Spleen (tissue), 11 donors: Measurements from ENCODE around the gene CARD19. TPM values are rescaled to one million over a fixed set of nuclear protein-coding genes. Genes with fewer than 3 reads are reported as not detected.

Experiments
- DNase-seq: peaks from one replicate; pipeline ENCODE4 v3.0.0-alpha.2; 2020
- H3K27ac ChIP-seq, 8 donors: fragments of 200-600 bp; sonication (generic) in 7 of 8; 1 replicate in 4 of 8; 2 replicates in 4 of 8; pipeline versions ENCODE4 v1.5.0 to v1.8.0; 2016 to 2021; ENCODE audit warnings: inconsistent platforms in 4 of 8, mild to moderate bottlenecking in 4 of 8, moderate library complexity in 1 of 8
- H3K27me3 ChIP-seq, 7 donors: fragments of 200-600 bp; sonication (generic) in 6 of 7; replicated peaks in 1 of 7; 1 replicate in 4 of 7; 2 replicates in 3 of 7; pipeline versions ENCODE4 v1.5.0 to v1.8.0; 2016 to 2021; ENCODE audit warnings: inconsistent platforms in 3 of 7, mild to moderate bottlenecking in 1 of 7
- H3K36me3 ChIP-seq, 6 donors: fragments of 200-600 bp; sonication (generic) in 5 of 6; 1 replicate in 4 of 6; 2 replicates in 2 of 6; pipeline versions ENCODE4 v1.5.0 to v1.8.0; 2016 to 2021; ENCODE audit warnings: inconsistent platforms in 2 of 6
- H3K4me1 ChIP-seq, 6 donors: fragments of 200-600 bp; sonication (generic) in 5 of 6; 1 replicate in 3 of 6; 2 replicates in 3 of 6; pipeline versions ENCODE4 v1.5.0 to v1.8.0; 2016 to 2021; ENCODE audit warnings: inconsistent platforms in 3 of 6
- H3K4me3 ChIP-seq, 8 donors: fragments of 200-600 bp; sonication (generic) in 7 of 8; 1 replicate in 4 of 8; 2 replicates in 4 of 8; pipeline versions ENCODE4 v1.5.0 to v1.8.0; 2016 to 2021; ENCODE audit warnings: inconsistent platforms in 4 of 8, mild to moderate bottlenecking in 4 of 8, moderate library complexity in 2 of 8
- H3K9me3 ChIP-seq, 8 donors: fragments of 200-600 bp; sonication (generic) in 7 of 8; 1 replicate in 4 of 8; 2 replicates in 4 of 8; pipeline versions ENCODE4 v1.5.0 to v1.8.0; 2016 to 2021; ENCODE audit warnings: inconsistent platforms in 4 of 8
- POLR2A ChIP-seq, 3 donors: fragments of 450-650 bp; IDR thresholded peaks; one replicate each; pipeline ENCODE4 v1.5.1; 2017; ENCODE audit warnings: antibody characterized with exemption in 3 of 3, mild to moderate bottlenecking in 1 of 3
- POLR2AphosphoS5 ChIP-seq, 3 donors: sonication (generic); formaldehyde crosslinking; IDR thresholded peaks; one replicate each; pipeline ENCODE4 v1.5.1; 2017; ENCODE audit warnings: antibody characterized with exemption in 3 of 3
- WGBS, 5 donors: extraction: QIAGEN DNeasy Blood & Tissue Kit in 3 of 5; methylation state at CpG; one replicate each; pipeline versions ENCODE4 v1.1.5 to v1.1.7; 2013 to 2018; 5-methylcytosine and 5-hydroxymethylcytosine counted together
- intact Hi-C: fragments of 100-400 bp; cut with DNase I; formaldehyde crosslinking; loops from one replicate; pipeline ENCODE4 v1.15.0; 2023; ENCODE audit warnings: low total_unique reads
- polyA plus RNA-seq, 3 donors: library from polyadenylated mRNA; stranded (reverse); fragments of 200-250 nt; gene quantifications; one replicate each; pipeline ENCODE4 v1.2.1, GENCODE V29; 2013
- total RNA-seq, 7 donors: library from RNA; depleted of rRNA in 3 of 7; stranded (reverse); fragments of >200 nt in 3 of 7; fragmentation: NEBNext Ultra II Directional in 4 of 7; extraction: Animal tissue kit (Norgen Biotek cat#: 25700) in 4 of 7; gene quantifications; one replicate each; pipeline versions ENCODE4 v1.1.0 to v1.2.1, GENCODE V29; 2016 to 2021
- TF ChIP-seq, protein P1 (sequence below), 11 experiments: fragments of 200-600 bp in 7 of 11; fragments of 450-650 bp in 4 of 11; sonication (generic) in 4 of 11; IDR thresholded peaks in 8 of 11; conservative IDR thresholded peaks in 3 of 11; 1 replicate in 7 of 11; 2 replicates in 4 of 11; pipeline versions ENCODE4 v1.4.0 to v1.8.0; 2016 to 2021; ENCODE audit warnings: antibody characterized with exemption in 11 of 11, inconsistent platforms in 4 of 11, mild to moderate bottlenecking in 1 of 11
- donor health status: healthy with polysubstance abuse.
- donor health status: DM: no; HTN: no; CAD: no; lungs with moderate emphysema.
- donor health status: DM: no; HTN: no; CAD: no.
- donor health status: Bipolar disorder and iron deficiency.
- donor health status: healthy.
- donor health status: DM: no; HTN: no; CAD: no.
- donor health status: DM: yes; HTN: yes; CAD: no.

The CARD19 gene
- total and polyA plus RNA-seq, 10 donors, result 21.7 to 78.8 (median 39.2) TPM

DNA sequence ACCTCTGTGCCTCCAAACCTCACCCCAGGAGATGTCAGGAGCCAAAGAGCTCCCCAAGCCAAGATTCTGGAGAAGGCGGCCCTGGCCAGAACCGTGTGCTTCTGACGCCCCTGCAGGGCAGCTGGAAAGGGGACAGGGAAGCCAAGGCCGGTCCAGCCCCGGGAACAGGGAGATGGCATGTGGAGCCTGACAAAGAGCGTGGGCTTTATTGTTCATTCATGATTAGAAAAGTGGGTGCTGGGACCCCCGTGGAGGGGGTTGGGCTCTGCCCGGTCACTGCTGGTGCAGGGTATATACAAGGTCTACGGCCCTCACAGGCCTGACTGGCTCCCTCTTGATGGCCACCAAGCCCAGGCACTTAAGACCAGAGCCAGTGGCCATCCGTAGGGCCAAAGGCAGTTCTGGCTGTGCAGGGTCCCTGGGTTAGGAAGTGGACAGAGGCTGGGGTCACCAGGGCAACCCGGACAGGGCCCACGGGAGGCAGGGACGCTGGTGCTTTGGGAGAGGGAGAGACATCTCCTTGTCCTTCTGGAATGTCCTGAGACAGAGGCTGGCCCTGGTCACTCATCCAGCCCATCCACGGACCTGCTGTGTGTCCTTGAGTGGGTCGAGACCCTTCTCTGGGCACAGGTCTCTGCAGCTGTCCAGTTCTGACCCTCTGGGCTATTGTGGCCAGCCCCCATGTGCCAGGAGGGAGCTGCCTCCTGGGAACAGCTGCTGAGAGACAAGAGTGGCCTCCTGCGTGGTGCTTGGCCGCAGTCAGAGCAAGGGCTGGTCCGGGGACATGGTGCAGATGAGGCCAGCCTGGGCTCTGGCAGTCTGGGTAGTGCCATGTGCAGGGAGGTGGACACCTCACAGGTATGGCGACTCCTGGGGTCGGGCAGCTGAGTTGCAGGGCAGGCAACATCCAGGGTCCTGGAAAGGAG, 25.6 kb downstream of the CARD19 start:
- Histone ChIP-seq H3K27me3 (no peaks in the 10 kb centered on the region), H3K9me3 (no peaks in the 10 kb centered on the region), H3K4me3 (peak overlapping the region in 1 of 8 donors; percentile 55), H3K36me3 (peaks cover 0 to 64% (median 28%) of the 10 kb centered on the region in 6 donors), H3K4me1 (peaks cover 24 to 99% (median 59%) of the 10 kb centered on the region in 6 donors), H3K27ac (peak overlapping the region in 7 of 8 donors; percentile 80 to 96 (median 90))
- TF ChIP-seq, protein P1, sequence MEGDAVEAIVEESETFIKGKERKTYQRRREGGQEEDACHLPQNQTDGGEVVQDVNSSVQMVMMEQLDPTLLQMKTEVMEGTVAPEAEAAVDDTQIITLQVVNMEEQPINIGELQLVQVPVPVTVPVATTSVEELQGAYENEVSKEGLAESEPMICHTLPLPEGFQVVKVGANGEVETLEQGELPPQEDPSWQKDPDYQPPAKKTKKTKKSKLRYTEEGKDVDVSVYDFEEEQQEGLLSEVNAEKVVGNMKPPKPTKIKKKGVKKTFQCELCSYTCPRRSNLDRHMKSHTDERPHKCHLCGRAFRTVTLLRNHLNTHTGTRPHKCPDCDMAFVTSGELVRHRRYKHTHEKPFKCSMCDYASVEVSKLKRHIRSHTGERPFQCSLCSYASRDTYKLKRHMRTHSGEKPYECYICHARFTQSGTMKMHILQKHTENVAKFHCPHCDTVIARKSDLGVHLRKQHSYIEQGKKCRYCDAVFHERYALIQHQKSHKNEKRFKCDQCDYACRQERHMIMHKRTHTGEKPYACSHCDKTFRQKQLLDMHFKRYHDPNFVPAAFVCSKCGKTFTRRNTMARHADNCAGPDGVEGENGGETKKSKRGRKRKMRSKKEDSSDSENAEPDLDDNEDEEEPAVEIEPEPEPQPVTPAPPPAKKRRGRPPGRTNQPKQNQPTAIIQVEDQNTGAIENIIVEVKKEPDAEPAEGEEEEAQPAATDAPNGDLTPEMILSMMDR (IDR thresholded peaks at IDR 0.05 in 8 of 11, conservative IDR thresholded peaks at IDR 0.05 in 3 of 11), result no peak
- TF ChIP-seq POLR2AphosphoS5 (IDR thresholded peaks at IDR 0.05) (no peak), POLR2A (IDR thresholded peaks at IDR 0.05) (no peak)
- 83 to 94% (median 91%) methylated on average over 18 to 20 of the region's 20 CpGs for WGBS, 5 donors
- DNase-seq, result peak; percentile 79
- intact Hi-C loops, result no loop called here

GRCh38 chr9:93122721-93123221, 26.8 kb downstream of the CARD19 start:
- DNase-seq, result peak; percentile 71
- H3K9me3 ChIP-seq, result no peaks in the 10 kb centered on the region
- H3K27me3 ChIP-seq, result no peaks in the 10 kb centered on the region
- H3K27ac ChIP-seq, result peak overlapping the region in 2 of 8 donors; percentile 90 to 96
- H3K36me3 ChIP-seq, result peaks cover 0 to 64% (median 28%) of the 10 kb centered on the region in 6 donors
- no peak overlapping the region for H3K4me3 ChIP-seq
- intact Hi-C loops, result no loop called here
- no peak for TF ChIP-seq POLR2A (IDR thresholded peaks at IDR 0.05)
- peak in 1 of 3 donors; percentile 10 for TF ChIP-seq POLR2AphosphoS5 (IDR thresholded peaks at IDR 0.05)
- H3K4me1 ChIP-seq, result peaks cover 33 to 99% (median 66%) of the 10 kb centered on the region in 6 donors
- 80 to 95% (median 92%) methylated on average over 3 to 14 of the region's 14 CpGs for WGBS, 5 donors

- WGBS, 5 donors, result 70 to 79% (median 75%) methylated on average over 8 to 14 of the region's 14 CpGs
- peaks cover 42 to 99% (median 75%) of the 10 kb centered on the region in 6 donors for H3K4me1 ChIP-seq
- peak; percentile 76 for DNase-seq
- intact Hi-C loops, result no loop called here
- no peak overlapping the region for H3K4me3 ChIP-seq
- peaks cover 0 to 73% (median 28%) of the 10 kb centered on the region in 6 donors for H3K36me3 ChIP-seq
- H3K27me3 ChIP-seq, result no peaks in the 10 kb centered on the region
- TF ChIP-seq POLR2A (IDR thresholded peaks at IDR 0.05) (no peak), POLR2AphosphoS5 (IDR thresholded peaks at IDR 0.05) (peak in 2 of 3 donors; percentile 15 to 20)
- H3K9me3 ChIP-seq, result no peaks in the 10 kb centered on the region
- H3K27ac ChIP-seq, result peak overlapping the region in 4 of 8 donors; percentile 18 to 98 (median 62)
These were observed 27.7 kb downstream of the CARD19 start for GRCh38 chr9:93123561-93124283.

- Histone ChIP-seq H3K36me3 (peaks cover 0 to 75% (median 28%) of the 10 kb centered on the region in 6 donors), H3K9me3 (no peaks in the 10 kb centered on the region), H3K4me3 (no peak overlapping the region), H3K27ac (peak overlapping the region in 3 of 8 donors; percentile 90 to 98 (median 93)), H3K27me3 (no peaks in the 10 kb centered on the region), H3K4me1 (peaks cover 47 to 99% (median 76%) of the 10 kb centered on the region in 6 donors)
- peak; percentile 75 for DNase-seq
- intact Hi-C loops, result no loop called here
- 64 to 87% (median 80%) methylated on average over 11 to 16 of the region's 16 CpGs for WGBS, 5 donors
- TF ChIP-seq, protein P1 (IDR thresholded peaks at IDR 0.05 in 8 of 11, conservative IDR thresholded peaks at IDR 0.05 in 3 of 11), result no peak
- TF ChIP-seq POLR2A (IDR thresholded peaks at IDR 0.05), result no peak
- peak in 2 of 3 donors; percentile 34 to 37 for TF ChIP-seq POLR2AphosphoS5 (IDR thresholded peaks at IDR 0.05)
These were observed 28.8 kb downstream of the CARD19 start for GRCh38 chr9:93124793-93125192.
